Ishikawa (cell line): Measurements from ENCODE around the gene RGS6.

Experiments
- CEBPB ChIP-seq: IDR thresholded peaks from 2 replicates; pipeline ENCODE4 v1.6.1; 2012
- EGR1 ChIP-seq: IDR thresholded peaks from 2 replicates; pipeline ENCODE4 v1.6.1; 2012
- EP300 ChIP-seq: IDR thresholded peaks from 2 replicates; pipeline ENCODE4 v1.6.1; 2012; ENCODE audit warnings: borderline replicate concordance
- RAD21 ChIP-seq: IDR thresholded peaks from 2 replicates; pipeline ENCODE4 v1.6.1; 2012; ENCODE audit warnings: low read depth
- REST ChIP-seq: IDR thresholded peaks from 2 replicates; pipeline ENCODE4 v1.6.1; 2012; ENCODE audit warnings: low read depth, mild to moderate bottlenecking
- TAF1 ChIP-seq: IDR thresholded peaks from 2 replicates; pipeline ENCODE4 v1.6.1; 2012; ENCODE audit warnings: low read depth, mild to moderate bottlenecking
- TEAD4 ChIP-seq: IDR thresholded peaks from 2 replicates; pipeline ENCODE4 v1.6.1; 2012

GRCh38 chr14:72290241-72290640, 358.0 kb downstream of the RGS6 start:
- TF ChIP-seq RAD21 (no peak), EP300 (no peak), TAF1 (no peak), CEBPB (no peak), TEAD4 (no peak), EGR1 (no peak), REST (no peak)
